ENCODE data around the gene CLEC1B. TPM values are rescaled to one million over a fixed set of nuclear protein-coding genes. Genes with fewer than 3 reads are reported as not detected.

The CLEC1B gene
- total RNA-seq, 2 donors from 2014 or later, result not detected

Other genes with a start within 250 kb of the CLEC1B start
- 1 to 10 TPM; 5.0 to 5.1 TPM for gene CD69, start 238.2 kb downstream of the CLEC1B start, total RNA-seq
- under 1 TPM; 0.33 to 0.88 TPM for gene KLRF1, start 171.6 kb downstream of the CLEC1B start, total RNA-seq
- 10 to 100 TPM; 11.3 to 14.2 TPM for gene CLEC2B, start 129.8 kb downstream of the CLEC1B start, total RNA-seq
- gene KLRF2, start 117.6 kb downstream of the CLEC1B start, total RNA-seq, result not detected
- not detected for gene CLEC2A, start 66.8 kb downstream of the CLEC1B start, total RNA-seq
- gene CLEC12A, start 27.7 kb downstream of the CLEC1B start, total RNA-seq, result 1 to 10 TPM; 2.0 to 5.0 TPM
- gene CLEC12B, start 11.5 kb upstream of the CLEC1B start, total RNA-seq, result under 1 TPM in 1 of 2 donors, not detected in 1; 0.88 TPM
- not detected for gene CLEC9A, start 31.6 kb upstream of the CLEC1B start, total RNA-seq
- gene CLEC1A, start 99.9 kb upstream of the CLEC1B start, total RNA-seq, result 1 to 10 TPM; 5.2 to 5.9 TPM
- 10 to 100 TPM; 19.4 to 29.2 TPM for gene CLEC7A, start 131.1 kb upstream of the CLEC1B start, total RNA-seq
- under 1 TPM in 1 of 2 donors, not detected in 1; 0.71 TPM for gene OLR1, start 173.0 kb upstream of the CLEC1B start, total RNA-seq
- gene TMEM52B, start 179.9 kb upstream of the CLEC1B start, total RNA-seq, result not detected
- gene GABARAPL1, start 213.8 kb upstream of the CLEC1B start, total RNA-seq, result 10 to 100 TPM; 73.5 to 77.0 TPM